ENCODE results near the gene FBXW7. TPM values are rescaled to one million over a fixed set of nuclear protein-coding genes. Genes with fewer than 3 reads are reported as not detected.

The FBXW7 gene
- total and polyA plus RNA-seq, 2 of the 8 experiments (the other 6 are each of a cell fraction or from before 2014, with no cell fraction given): 6.0 to 26.7 TPM

GRCh38 chr4:152463562-152463961 lies 72.3 kb downstream of the FBXW7 start:
- Histone ChIP-seq H4K91ac (replicated peaks; ENCODE audit: insufficient read length, low read length) (no peak overlapping the region), H2AK5ac (ENCODE audit: low read depth, low read length) (no peak overlapping the region), H3K4ac (replicated peaks; ENCODE audit: insufficient read length, low read depth, low read length) (no peak overlapping the region), H3K27ac (ENCODE audit: low read depth, low read length) (no peak overlapping the region), H3K14ac (ENCODE audit: insufficient read length) (no peak overlapping the region), H2BK15ac (ENCODE audit: low read length) (no peak overlapping the region), H3K9ac (replicated peaks in 1 of 4; ENCODE audit: extremely low read depth in 1 of 4, low read depth in 3 of 4, low read length in 3 of 4) (no peak overlapping the region), H4K20me1 (replicated peaks in 1 of 2; ENCODE audit: control insufficient read depth in 1 of 2, insufficient read depth in 2 of 2, low read length in 2 of 2) (no peaks in the 10 kb centered on the region), H2BK5ac (ENCODE audit: low read depth, low read length) (no peak overlapping the region), H3K79me1 (ENCODE audit: low read depth, low read length) (no peaks in the 10 kb centered on the region), H3K79me2 (ENCODE audit: control insufficient read depth in 1 of 2, insufficient read depth in 2 of 2, low read length in 2 of 2) (peaks cover 0 to 54% of the 10 kb centered on the region in 2 experiments; a peak in 3 of 4 replicates), H3K23me2 (ENCODE audit: low read depth, low read length) (no peaks in the 10 kb centered on the region), H4K8ac (ENCODE audit: extremely low read depth, insufficient read depth, low read length) (no peak overlapping the region), H3K4me1 (replicated peaks in 1 of 4; ENCODE audit: control insufficient read depth in 3 of 4, insufficient read depth in 4 of 4, low read length in 3 of 4) (peaks cover 0 to 5% (median 0%) of the 10 kb centered on the region in 4 experiments; a peak in 1 of 7 replicates), H2BK12ac (ENCODE audit: low read depth, low read length) (no peak overlapping the region), H3K18ac (ENCODE audit: extremely low read depth, low read length) (no peak overlapping the region), H3K4me3 (ENCODE audit: extremely low read depth in 1 of 4, insufficient read depth in 2 of 4, low read depth in 3 of 4, low read length in 4 of 4) (no peak overlapping the region), H3K23ac (ENCODE audit: insufficient read length) (no peak overlapping the region), H3K36me3 (ENCODE audit: control insufficient read depth in 2 of 4, insufficient read depth in 4 of 4, low read length in 3 of 4) (no peaks in the 10 kb centered on the region), H3K27me3 (replicated peaks in 1 of 4; ENCODE audit: control insufficient read depth in 3 of 4, extremely low read depth in 1 of 4, insufficient read depth in 3 of 4, low read length in 3 of 4) (no peaks in the 10 kb centered on the region), H2BK120ac (replicated peaks; ENCODE audit: low read depth, low read length) (no peak overlapping the region), H3K56ac (replicated peaks; ENCODE audit: insufficient read length, low read depth, low read length) (no peak overlapping the region), H4K5ac (ENCODE audit: insufficient read length, low read depth, low read length) (no peak overlapping the region), H3K4me2 (ENCODE audit: insufficient read depth in 1 of 2, low read depth in 2 of 2, low read length in 2 of 2) (no peak overlapping the region), H3K9me3 (ENCODE audit: insufficient read depth in 2 of 2, low read depth in 1 of 2, low read length in 1 of 2) (no peaks in the 10 kb centered on the region), H2AFZ (ENCODE audit: low read length) (no peak overlapping the region), H2BK20ac (ENCODE audit: low read length) (no peak overlapping the region)
- FAIRE-seq (no peak), DNase-seq (ENCODE audit: low read depth in 1 of 2, low spot score in 2 of 2) (no peak)
- ChIA-PET CTCF (ENCODE audit: partially characterized antibody) (no interaction called here), POLR2A (ENCODE audit: partially characterized antibody) (no interaction called here)
- WGBS, 2 experiments (ENCODE audit: extremely low coverage in 1 of 2, insufficient coverage in 1 of 2, insufficient read length in 1 of 2, insufficient replicate concordance in 2 of 2, low coverage in 1 of 2, low lambda C conversion rate in 2 of 2, missing lambda C conversion rate in 1 of 2): 85% methylated on average over 2 of the region's 2 CpGs; no CpG with 5 or more reads in 1 of the 2 experiments
- TF ChIP-seq SRF (IDR thresholded peaks at IDR 0.05; ENCODE audit: low read depth, low read length): no peak
- no peak for TF ChIP-seq KDM4A (IDR thresholded peaks at IDR 0.05; ENCODE audit: low read depth, low read length, severe bottlenecking)
